ENCODE results near the gene NID2. TPM values are rescaled to one million over a fixed set of nuclear protein-coding genes. Genes with fewer than 3 reads are reported as not detected.

The NID2 gene
- total and polyA plus RNA-seq, 12 donors = 7.2 to 61.3 (median 33.0) TPM

GRCh38 chr14:52007637-52008036, 61.2 kb downstream of the NID2 start:
- H3K27me3 ChIP-seq = no peaks in the 10 kb centered on the region
- no peak for DNase-seq
- H3K36me3 ChIP-seq (replicated peaks in 1 of 2) = peaks cover 0 to 79% of the 10 kb centered on the region in 2 donors
- no peak overlapping the region for H3K4me3 ChIP-seq
- 85 to 95% (median 95%) methylated on average over 1 of the region's 1 CpG for WGBS, 4 donors
- no peak overlapping the region for H3K27ac ChIP-seq
- intact Hi-C loops (cut with DNase I) = no loop called here
- H3K9me3 ChIP-seq (replicated peaks in 1 of 3) = no peaks in the 10 kb centered on the region
- TF ChIP-seq POLR2A (IDR thresholded peaks at IDR 0.05) = no peak
- no peak for TF ChIP-seq CTCF (IDR thresholded peaks at IDR 0.05)
- peaks cover 0 to 9% of the 10 kb centered on the region in 2 donors for H3K4me1 ChIP-seq (replicated peaks in 1 of 2)

GRCh38 chr14:52007211-52007610, 61.6 kb downstream of the NID2 start:
- DNase-seq = no peak
- 42 to 98% (median 94%) methylated on average over 1 of the region's 1 CpG for WGBS, 4 donors
- Histone ChIP-seq H3K36me3 (replicated peaks in 1 of 2) (peaks cover 0 to 84% of the 10 kb centered on the region in 2 donors), H3K27ac (no peak overlapping the region), H3K4me3 (no peak overlapping the region), H3K4me1 (replicated peaks in 1 of 2) (peaks cover 0 to 11% of the 10 kb centered on the region in 2 donors), H3K27me3 (no peaks in the 10 kb centered on the region), H3K9me3 (replicated peaks in 1 of 3) (no peaks in the 10 kb centered on the region)
- TF ChIP-seq POLR2A (IDR thresholded peaks at IDR 0.05) = no peak
- TF ChIP-seq CTCF (IDR thresholded peaks at IDR 0.05) = no peak
- intact Hi-C loops (cut with DNase I) = no loop called here

- Histone ChIP-seq H3K4me1 (replicated peaks in 1 of 2) (peaks cover 0 to 11% of the 10 kb centered on the region in 2 donors), H3K9me3 (replicated peaks in 1 of 3) (no peaks in the 10 kb centered on the region), H3K36me3 (replicated peaks in 1 of 2) (peaks cover 0 to 84% of the 10 kb centered on the region in 2 donors), H3K4me3 (no peak overlapping the region), H3K27me3 (no peaks in the 10 kb centered on the region), H3K27ac (no peak overlapping the region)
- intact Hi-C loops (cut with DNase I) = no loop called here
- WGBS, 4 donors = 90 to 98% (median 94%) methylated on average over 3 of the region's 3 CpGs
- no peak for DNase-seq
- TF ChIP-seq CTCF (IDR thresholded peaks at IDR 0.05) (no peak), POLR2A (IDR thresholded peaks at IDR 0.05) (no peak)
These were observed 62.5 kb downstream of the NID2 start for GRCh38 chr14:52006361-52006760.

GRCh38 chr14:52005625-52006024, 63.2 kb downstream of the NID2 start:
- 72 to 94% (median 89%) methylated on average over 2 of the region's 2 CpGs for WGBS, 4 donors
- Histone ChIP-seq H3K27ac (no peak overlapping the region), H3K36me3 (replicated peaks in 1 of 2) (peaks cover 0 to 80% of the 10 kb centered on the region in 2 donors), H3K4me1 (replicated peaks in 1 of 2) (peaks cover 0 to 11% of the 10 kb centered on the region in 2 donors), H3K4me3 (no peak overlapping the region), H3K9me3 (replicated peaks in 1 of 3) (no peaks in the 10 kb centered on the region), H3K27me3 (no peaks in the 10 kb centered on the region)
- intact Hi-C loops (cut with DNase I) = no loop called here
- no peak for TF ChIP-seq POLR2A (IDR thresholded peaks at IDR 0.05)
- no peak for TF ChIP-seq CTCF (IDR thresholded peaks at IDR 0.05)
- DNase-seq = no peak

Measured in adrenal gland (tissue), 12 donors.